Thyroid gland (tissue), 4 donors: ENCODE data around the gene WDR73. TPM values are rescaled to one million over a fixed set of nuclear protein-coding genes. Genes with fewer than 3 reads are reported as not detected.

Experiments used
- DNase-seq, 2 donors: peaks; one replicate each; pipeline ENCODE4 v3.0.0-alpha.2; 2019
- H3K27ac ChIP-seq, 3 donors: fragments of 200-600 bp; sonication (generic); 1 replicate in 2 of 3; 2 replicates in 1 of 3; pipeline ENCODE4 v1.5.1; 2016 to 2019; ENCODE audit warnings: mild to moderate bottlenecking in 1 of 3, moderate library complexity in 1 of 3
- H3K27me3 ChIP-seq: fragments of 200-600 bp; sonication (generic); one replicate; pipeline ENCODE4 v1.5.1; 2019
- H3K36me3 ChIP-seq, 2 donors: fragments of 200-600 bp; sonication (generic); one replicate each; pipeline ENCODE4 v1.5.1; 2016 to 2019
- H3K4me1 ChIP-seq, 2 donors: fragments of 200-600 bp; sonication (generic); one replicate each; pipeline ENCODE4 v1.5.1; 2017 to 2019
- H3K4me3 ChIP-seq, 3 donors: fragments of 200-600 bp; sonication (generic); replicated peaks in 1 of 3; 1 replicate in 2 of 3; 2 replicates in 1 of 3; pipeline ENCODE4 v1.5.1; 2016; ENCODE audit warnings: mild to moderate bottlenecking in 1 of 3
- H3K9me3 ChIP-seq: fragments of 200-600 bp; sonication (generic); one replicate; pipeline ENCODE4 v1.5.1; 2017
- CTCF ChIP-seq, 6 experiments: fragments of 200-600 bp in 3 of 6; fragments of 450-650 bp in 3 of 6; sonication (generic) in 3 of 6; IDR thresholded peaks; one replicate each; pipeline ENCODE4 v1.5.1; 2016 to 2019; ENCODE audit warnings: antibody characterized with exemption in 6 of 6, mild to moderate bottlenecking in 2 of 6, inconsistent platforms in 1 of 6, moderate library complexity in 1 of 6
- POLR2A ChIP-seq, 2 donors: fragments of 450-650 bp; IDR thresholded peaks; one replicate each; pipeline ENCODE4 v1.6.1; 2017; ENCODE audit warnings: antibody characterized with exemption in 2 of 2, mild to moderate bottlenecking in 2 of 2, moderate library complexity in 1 of 2
- WGBS, 2 donors: methylation state at CpG; one replicate each; pipeline ENCODE4 v1.1.5; 2017; 5-methylcytosine and 5-hydroxymethylcytosine counted together
- intact Hi-C: fragments of 100-400 bp; cut with DNase I; formaldehyde crosslinking; loops from one replicate; pipeline ENCODE4 v1.15.1; 2023
- total RNA-seq, 4 donors: library from RNA; depleted of rRNA; stranded (reverse); fragments of >200 nt; gene quantifications; one replicate each; pipeline ENCODE4 v1.2.3, GENCODE V29; 2016

WDR73 gene
- total RNA-seq, 4 donors from 2014 or later: 37.5 to 63.3 (median 41.1) TPM

- WGBS, 2 donors: 7 to 8% methylated on average over 19 of the region's 19 CpGs
- H3K27ac ChIP-seq: peak overlapping the region; percentile 62 to 88 (median 83)
- peaks cover 20 to 36% of the 10 kb centered on the region in 2 donors for H3K4me1 ChIP-seq
- H3K36me3 ChIP-seq: peaks cover 8 to 15% of the 10 kb centered on the region in 2 donors
- TF ChIP-seq POLR2A (IDR thresholded peaks at IDR 0.05) (no peak), CTCF (IDR thresholded peaks at IDR 0.05) (peak in 5 of 6 experiments; percentile 36 to 70 (median 67))
- peak overlapping the region in 2 of 3 donors; percentile 77 to 80 for H3K4me3 ChIP-seq
- no peaks in the 10 kb centered on the region for H3K9me3 ChIP-seq
- intact Hi-C loops: loop anchor here (5.0 to 10.0 kb wide), 2 partner anchors 62 to 90 kb away; partner anchors contain the start of genes SEC11A and ZNF592
- no peaks in the 10 kb centered on the region for H3K27me3 ChIP-seq
- peak; percentile 83 to 85 for DNase-seq
Measured at GRCh38 chr15:84654689-84655453, 788 bp upstream of the WDR73 start.

GRCh38 chr15:84653584-84653909 is 536 bp downstream of the WDR73 start:
- Histone ChIP-seq H3K9me3 (no peaks in the 10 kb centered on the region), H3K27me3 (no peaks in the 10 kb centered on the region), H3K4me3 (peak overlapping the region; percentile 77 to 94 (median 80)), H3K36me3 (peaks cover 8 to 20% of the 10 kb centered on the region in 2 donors), H3K4me1 (peaks cover 18 to 35% of the 10 kb centered on the region in 2 donors), H3K27ac (peak overlapping the region; percentile 62 to 88 (median 83))
- intact Hi-C loops: loop anchor here (10.0 kb wide), 1 partner anchor 91 kb away; the partner anchor contains the start of gene ZNF592
- no peak for TF ChIP-seq CTCF (IDR thresholded peaks at IDR 0.05)
- no peak for TF ChIP-seq POLR2A (IDR thresholded peaks at IDR 0.05)
- 7 to 24% methylated on average over 6 to 7 of the region's 7 CpGs for WGBS, 2 donors
- peak in 1 of 2 donors; percentile 22 for DNase-seq

DNA sequence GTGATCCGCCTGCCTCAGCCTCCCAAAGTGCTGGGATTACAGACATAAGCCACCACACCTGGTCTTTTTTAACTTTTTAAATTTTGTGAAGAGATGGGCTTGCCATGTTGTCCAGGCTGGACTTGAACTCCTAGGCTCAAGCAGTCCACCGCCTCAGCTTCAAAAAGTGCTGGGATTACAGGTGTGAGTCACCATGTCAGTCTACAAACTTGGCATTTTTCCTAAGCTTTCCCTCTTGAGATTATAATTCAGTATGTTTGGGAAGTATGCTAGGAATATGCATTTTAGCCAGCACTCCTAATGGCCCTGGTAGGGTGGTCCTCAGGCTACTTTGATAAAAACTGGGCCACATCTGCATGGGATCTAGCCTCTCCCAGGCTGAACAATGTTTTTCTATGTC is 4.4 kb downstream of the WDR73 start:
- Histone ChIP-seq H3K9me3 (no peaks in the 10 kb centered on the region), H3K4me1 (peaks cover 13 to 32% of the 10 kb centered on the region in 2 donors), H3K4me3 (no peak overlapping the region), H3K36me3 (peaks cover 42 to 56% of the 10 kb centered on the region in 2 donors), H3K27ac (peak overlapping the region in 1 of 3 donors; percentile 2), H3K27me3 (no peaks in the 10 kb centered on the region)
- intact Hi-C loops: loop anchor here (10.0 kb wide), 1 partner anchor 95 kb away; the partner anchor contains the start of gene ZNF592
- no peak for TF ChIP-seq CTCF (IDR thresholded peaks at IDR 0.05)
- TF ChIP-seq POLR2A (IDR thresholded peaks at IDR 0.05): no peak
- WGBS, 2 donors: 92 to 100% methylated on average over 2 of the region's 2 CpGs
- DNase-seq: no peak

DNA sequence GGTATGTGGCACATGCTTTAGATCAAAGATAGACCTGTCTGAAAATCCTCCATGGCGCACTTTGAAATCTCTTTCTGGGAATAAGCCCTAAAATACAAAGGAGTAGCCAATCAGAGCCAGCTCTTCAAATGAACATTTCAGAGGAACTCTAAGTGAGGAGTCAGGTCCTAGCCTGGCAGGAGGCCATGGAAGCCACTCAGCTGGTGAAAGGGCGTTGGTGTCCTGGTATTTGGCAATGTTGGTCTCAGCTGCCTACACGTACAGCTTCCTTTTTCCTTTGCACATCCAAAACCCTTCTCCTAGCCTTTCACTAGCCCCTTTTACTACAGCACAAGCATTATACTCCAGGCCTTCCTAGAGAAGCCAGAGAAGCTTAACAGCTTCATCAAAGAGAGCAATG is 5.5 kb downstream of the WDR73 start:
- TF ChIP-seq POLR2A (IDR thresholded peaks at IDR 0.05): no peak
- no peak for TF ChIP-seq CTCF (IDR thresholded peaks at IDR 0.05)
- Histone ChIP-seq H3K27me3 (no peaks in the 10 kb centered on the region), H3K4me3 (no peak overlapping the region), H3K4me1 (peaks cover 12 to 31% of the 10 kb centered on the region in 2 donors), H3K9me3 (no peaks in the 10 kb centered on the region), H3K27ac (peak overlapping the region in 1 of 3 donors; percentile 2), H3K36me3 (peaks cover 47 to 63% of the 10 kb centered on the region in 2 donors)
- intact Hi-C loops: no loop called here
- DNase-seq: peak; percentile 92 to 94
- 44 to 52% methylated on average over 3 of the region's 3 CpGs for WGBS, 2 donors

DNA sequence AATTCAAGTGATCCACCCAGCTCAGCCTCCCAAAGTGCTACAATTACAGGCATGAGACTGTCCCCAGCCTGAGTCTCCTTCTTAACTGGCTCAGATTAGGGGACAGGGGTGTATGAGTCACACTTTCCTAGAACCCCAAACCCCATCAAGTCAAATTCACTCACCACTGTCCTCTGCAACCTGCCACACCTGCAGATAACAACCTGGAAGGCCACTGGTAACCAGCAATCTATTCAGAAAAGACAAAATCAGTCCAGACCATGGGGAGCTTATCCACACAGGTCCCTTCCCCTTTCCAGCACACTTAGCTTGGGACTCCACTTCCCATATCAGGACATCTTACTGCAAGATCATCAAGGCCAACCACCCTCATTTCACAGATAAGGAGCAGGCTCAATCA is 6.4 kb downstream of the WDR73 start:
- Histone ChIP-seq H3K27ac (no peak overlapping the region), H3K9me3 (no peaks in the 10 kb centered on the region), H3K4me1 (peaks cover 4 to 23% of the 10 kb centered on the region in 2 donors), H3K27me3 (no peaks in the 10 kb centered on the region), H3K4me3 (no peak overlapping the region), H3K36me3 (peaks cover 54 to 71% of the 10 kb centered on the region in 2 donors)
- intact Hi-C loops: no loop called here
- DNase-seq: no peak
- no peak for TF ChIP-seq POLR2A (IDR thresholded peaks at IDR 0.05)
- no peak for TF ChIP-seq CTCF (IDR thresholded peaks at IDR 0.05)
